Measurements from ENCODE around the gene TSC22D1. TPM values are rescaled to one million over a fixed set of nuclear protein-coding genes. Genes with fewer than 3 reads are reported as not detected.

Gene TSC22D1
- total RNA-seq, 2 experiments from 2014 or later, result 14.6 to 27.7 TPM

DNA sequence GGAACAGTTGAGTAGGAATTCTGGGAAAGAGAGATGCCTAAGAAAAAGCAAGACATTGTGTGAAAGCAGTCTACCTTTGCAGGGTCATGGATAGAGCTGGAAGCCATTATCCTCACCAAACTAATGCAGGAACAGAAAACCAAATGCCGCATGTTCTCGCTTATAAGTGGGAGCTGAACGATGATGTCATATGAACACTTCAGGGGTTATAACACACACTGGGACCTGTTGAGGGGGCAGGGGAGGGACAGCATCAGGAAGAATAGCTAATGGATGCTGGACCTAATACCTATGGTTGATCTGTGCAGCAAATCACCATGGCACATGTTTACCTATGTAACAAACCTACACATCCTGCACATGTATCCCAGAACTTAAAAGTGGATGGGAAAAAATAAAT is 69.9 kb downstream of the TSC22D1 start:
- Histone ChIP-seq H3K79me2 (ENCODE audit: insufficient read depth, low read depth, low read length) (no peaks in the 10 kb centered on the region), H3K4me1 (ENCODE audit: insufficient read depth, low read length, poor library complexity, severe bottlenecking) (no peaks in the 10 kb centered on the region), H3K9me3 (ENCODE audit: low read length) (no peaks in the 10 kb centered on the region), H3K4me3 (ENCODE audit: low read depth, low read length, poor library complexity, severe bottlenecking) (no peak overlapping the region), H4K20me1 (ENCODE audit: insufficient read depth, low read length) (no peaks in the 10 kb centered on the region), H3K9me2 (ENCODE audit: insufficient read depth, low read length) (no peaks in the 10 kb centered on the region), H3K36me3 (ENCODE audit: insufficient read depth, low read length) (no peaks in the 10 kb centered on the region), H2AFZ (ENCODE audit: low read length) (no peak overlapping the region), H3K27ac (ENCODE audit: low read depth, low read length, poor library complexity, severe bottlenecking) (no peak overlapping the region), H3K4me2 (ENCODE audit: low read length) (no peak overlapping the region)
- no peak for DNase-seq (ENCODE audit: low spot score)
- POLR2A ChIA-PET, result no interaction called here
- no peak for TF ChIP-seq EZH2phosphoT487 (IDR thresholded peaks at IDR 0.05; ENCODE audit: borderline replicate concordance, low read depth, low read length)
- TF ChIP-seq, protein P1, sequence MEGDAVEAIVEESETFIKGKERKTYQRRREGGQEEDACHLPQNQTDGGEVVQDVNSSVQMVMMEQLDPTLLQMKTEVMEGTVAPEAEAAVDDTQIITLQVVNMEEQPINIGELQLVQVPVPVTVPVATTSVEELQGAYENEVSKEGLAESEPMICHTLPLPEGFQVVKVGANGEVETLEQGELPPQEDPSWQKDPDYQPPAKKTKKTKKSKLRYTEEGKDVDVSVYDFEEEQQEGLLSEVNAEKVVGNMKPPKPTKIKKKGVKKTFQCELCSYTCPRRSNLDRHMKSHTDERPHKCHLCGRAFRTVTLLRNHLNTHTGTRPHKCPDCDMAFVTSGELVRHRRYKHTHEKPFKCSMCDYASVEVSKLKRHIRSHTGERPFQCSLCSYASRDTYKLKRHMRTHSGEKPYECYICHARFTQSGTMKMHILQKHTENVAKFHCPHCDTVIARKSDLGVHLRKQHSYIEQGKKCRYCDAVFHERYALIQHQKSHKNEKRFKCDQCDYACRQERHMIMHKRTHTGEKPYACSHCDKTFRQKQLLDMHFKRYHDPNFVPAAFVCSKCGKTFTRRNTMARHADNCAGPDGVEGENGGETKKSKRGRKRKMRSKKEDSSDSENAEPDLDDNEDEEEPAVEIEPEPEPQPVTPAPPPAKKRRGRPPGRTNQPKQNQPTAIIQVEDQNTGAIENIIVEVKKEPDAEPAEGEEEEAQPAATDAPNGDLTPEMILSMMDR (conservative IDR thresholded peaks at IDR 0.05; ENCODE audit: low read length), result no peak
- CTCF ChIA-PET (ENCODE audit: unreplicated experiment), result no interaction called here
- intact Hi-C loops (cut with micrococcal nuclease; ENCODE audit: unreplicated experiment), result no loop called here
- no TSS peak for BruUV-seq (replicated peaks)

- Histone ChIP-seq H3K4me3 (ENCODE audit: low read depth, low read length, poor library complexity, severe bottlenecking) (no peak overlapping the region), H2AFZ (ENCODE audit: low read length) (no peak overlapping the region), H3K4me2 (ENCODE audit: low read length) (no peak overlapping the region), H3K36me3 (ENCODE audit: insufficient read depth, low read length) (no peaks in the 10 kb centered on the region), H3K27ac (ENCODE audit: low read depth, low read length, poor library complexity, severe bottlenecking) (no peak overlapping the region), H4K20me1 (ENCODE audit: insufficient read depth, low read length) (no peaks in the 10 kb centered on the region), H3K4me1 (ENCODE audit: insufficient read depth, low read length, poor library complexity, severe bottlenecking) (no peaks in the 10 kb centered on the region), H3K9me3 (ENCODE audit: low read length) (no peaks in the 10 kb centered on the region), H3K79me2 (ENCODE audit: insufficient read depth, low read depth, low read length) (no peaks in the 10 kb centered on the region), H3K9me2 (ENCODE audit: insufficient read depth, low read length) (no peaks in the 10 kb centered on the region)
- BruUV-seq (replicated peaks), result no TSS peak
- ChIA-PET POLR2A (interaction anchor here (0.6 to 0.7 kb wide), 3 partner anchors 14 to 505 kb away, joined by 4 read pairs; no protein-coding TSS in a partner anchor), CTCF (ENCODE audit: unreplicated experiment) (no interaction called here)
- DNase-seq (ENCODE audit: low spot score), result no peak
- no peak for TF ChIP-seq EZH2phosphoT487 (IDR thresholded peaks at IDR 0.05; ENCODE audit: borderline replicate concordance, low read depth, low read length)
- TF ChIP-seq, protein P1 (conservative IDR thresholded peaks at IDR 0.05; ENCODE audit: low read length), result no peak
- intact Hi-C loops (cut with micrococcal nuclease; ENCODE audit: unreplicated experiment), result no loop called here
These were observed 72.0 kb downstream of the TSC22D1 start for GRCh38 chr13:44504116-44504515.

GRCh38 chr13:44498969-44499368 is 77.2 kb downstream of the TSC22D1 start:
- BruUV-seq (replicated peaks), result no TSS peak
- ChIA-PET POLR2A (no interaction called here), CTCF (ENCODE audit: unreplicated experiment) (no interaction called here)

More at GRCh38 chr13:44498969-44499368, 77.2 kb downstream of the TSC22D1 start:
- Histone ChIP-seq H3K9me3 (ENCODE audit: low read length) (no peaks in the 10 kb centered on the region), H3K9me2 (ENCODE audit: insufficient read depth, low read length) (no peaks in the 10 kb centered on the region), H3K36me3 (ENCODE audit: insufficient read depth, low read length) (no peaks in the 10 kb centered on the region), H3K79me2 (ENCODE audit: insufficient read depth, low read depth, low read length) (no peaks in the 10 kb centered on the region), H3K4me1 (ENCODE audit: insufficient read depth, low read length, poor library complexity, severe bottlenecking) (no peaks in the 10 kb centered on the region), H3K27ac (ENCODE audit: low read depth, low read length, poor library complexity, severe bottlenecking) (no peak overlapping the region), H3K4me3 (ENCODE audit: low read depth, low read length, poor library complexity, severe bottlenecking) (no peak overlapping the region), H4K20me1 (ENCODE audit: insufficient read depth, low read length) (no peaks in the 10 kb centered on the region), H3K4me2 (ENCODE audit: low read length) (no peak overlapping the region), H2AFZ (ENCODE audit: low read length) (no peak overlapping the region)
- no peak for DNase-seq (ENCODE audit: low spot score)
- intact Hi-C loops (cut with micrococcal nuclease; ENCODE audit: unreplicated experiment), result no loop called here
- no peak for TF ChIP-seq EZH2phosphoT487 (IDR thresholded peaks at IDR 0.05; ENCODE audit: borderline replicate concordance, low read depth, low read length)
- TF ChIP-seq, protein P1 (conservative IDR thresholded peaks at IDR 0.05; ENCODE audit: low read length), result no peak
